ENCODE data around the gene CEMP1.
A peak's percentile ranks its signal among the peaks of the same experiment; 100 is the strongest.
"Not testable (repeated sequence)": the region's sequence is repeated elsewhere in the genome, so short reads cannot be mapped to it uniquely, and the experiment has no call there.

The CEMP1 gene

DNA sequence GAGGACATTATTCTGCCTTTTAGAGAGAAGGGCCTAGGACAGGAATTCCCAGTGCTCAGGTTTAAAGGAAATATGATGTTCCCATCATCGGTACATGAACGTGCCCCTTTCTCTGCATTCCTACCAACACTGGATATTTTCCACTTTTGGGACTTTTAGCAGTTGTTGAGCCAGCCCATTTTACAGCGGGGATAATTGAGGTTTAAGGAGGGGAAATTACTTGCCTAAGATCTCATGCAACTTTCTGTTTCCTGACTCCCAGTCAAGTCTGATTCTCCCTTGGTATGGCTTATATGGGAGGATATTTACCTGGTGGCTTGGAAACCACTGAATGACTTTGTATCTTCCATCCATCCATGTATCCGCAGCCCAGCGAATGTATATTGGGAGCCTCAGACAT lies 3.1 kb upstream of the CEMP1 start:
- not testable (repeated sequence) for DNase-seq

DNA sequence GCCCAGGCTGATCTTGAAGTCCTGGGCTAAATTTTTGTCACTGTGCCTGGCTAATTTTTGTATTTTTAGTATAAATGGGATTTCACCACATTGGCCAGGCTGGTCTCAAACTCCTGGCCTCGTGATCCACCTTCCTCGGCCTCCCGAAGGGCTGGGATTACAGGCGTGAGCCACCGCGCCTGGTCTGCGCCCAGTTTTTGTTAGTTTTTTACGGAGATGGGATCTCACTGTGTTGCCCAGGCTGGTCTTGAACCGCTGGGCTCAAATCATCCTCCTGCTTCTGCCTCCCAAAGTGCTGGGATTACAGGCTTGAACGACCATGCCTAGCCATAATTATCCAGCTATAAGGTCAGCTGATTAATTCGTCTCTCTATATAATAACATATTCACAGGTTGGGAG lies 2.7 kb upstream of the CEMP1 start:
- no peak for DNase-seq

DNA sequence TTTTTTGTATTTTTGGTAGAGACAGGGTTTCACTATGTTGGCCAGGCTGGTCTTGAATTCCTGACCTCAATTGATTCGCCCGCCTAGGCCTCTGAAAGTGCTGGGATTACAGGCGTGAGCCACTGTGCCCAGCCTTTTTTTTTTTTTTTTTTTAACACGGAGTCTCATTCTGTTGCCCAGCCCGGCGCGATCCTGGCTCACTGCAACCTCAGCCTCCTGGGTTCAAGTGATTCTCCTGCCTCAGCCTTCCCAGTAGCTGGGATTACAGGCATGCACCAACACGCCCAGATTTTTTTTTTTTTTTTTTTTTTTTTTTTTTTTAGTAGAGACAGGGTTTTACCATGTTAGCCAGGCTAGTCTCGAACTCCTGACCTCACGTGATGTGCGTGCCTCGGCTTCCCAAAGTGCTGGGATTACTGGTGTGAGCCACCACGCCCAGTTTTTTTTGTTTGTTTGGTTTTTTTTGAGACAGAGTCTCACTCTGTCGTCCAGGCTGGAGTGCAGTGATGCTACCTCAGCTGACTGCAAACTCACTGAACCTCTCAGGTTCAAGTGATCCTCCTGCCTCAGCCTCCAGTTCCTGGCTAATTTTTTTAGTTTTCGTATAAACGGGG lies 2.0 kb upstream of the CEMP1 start:
- not testable (repeated sequence) for DNase-seq

DNA sequence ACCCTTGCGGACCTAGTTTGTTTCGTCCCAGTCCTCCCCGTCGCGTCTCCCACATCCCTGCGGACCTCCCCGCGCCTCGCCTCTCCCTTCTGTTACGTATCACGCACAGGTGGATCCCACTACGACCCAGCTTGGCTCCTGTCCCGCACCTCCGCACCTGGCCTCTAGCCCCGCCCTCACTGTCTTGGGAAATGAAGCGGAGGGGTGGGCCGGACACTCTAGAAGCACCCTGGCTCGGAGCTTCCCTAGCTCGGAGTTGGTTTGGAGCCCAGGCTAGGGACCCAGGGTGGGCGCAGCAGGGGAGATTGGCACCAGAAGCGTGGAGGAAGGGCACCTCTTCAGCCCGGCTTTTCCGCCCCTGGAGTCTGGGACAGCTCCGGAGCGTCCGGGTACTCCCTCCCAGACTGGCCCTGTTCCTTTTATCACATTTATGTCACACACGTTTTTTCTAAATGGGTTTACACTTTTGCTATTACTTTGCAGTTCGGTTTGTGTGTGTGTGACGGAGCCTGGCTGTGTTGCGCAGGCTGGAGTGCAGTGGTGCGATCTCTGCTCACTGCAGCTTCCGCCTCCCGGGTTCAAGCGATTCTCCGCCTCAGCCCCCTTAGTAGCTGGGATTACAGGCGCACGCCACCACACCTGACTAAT lies 1.4 kb upstream of the CEMP1 start:
- peak; percentile 53 for DNase-seq

DNA sequence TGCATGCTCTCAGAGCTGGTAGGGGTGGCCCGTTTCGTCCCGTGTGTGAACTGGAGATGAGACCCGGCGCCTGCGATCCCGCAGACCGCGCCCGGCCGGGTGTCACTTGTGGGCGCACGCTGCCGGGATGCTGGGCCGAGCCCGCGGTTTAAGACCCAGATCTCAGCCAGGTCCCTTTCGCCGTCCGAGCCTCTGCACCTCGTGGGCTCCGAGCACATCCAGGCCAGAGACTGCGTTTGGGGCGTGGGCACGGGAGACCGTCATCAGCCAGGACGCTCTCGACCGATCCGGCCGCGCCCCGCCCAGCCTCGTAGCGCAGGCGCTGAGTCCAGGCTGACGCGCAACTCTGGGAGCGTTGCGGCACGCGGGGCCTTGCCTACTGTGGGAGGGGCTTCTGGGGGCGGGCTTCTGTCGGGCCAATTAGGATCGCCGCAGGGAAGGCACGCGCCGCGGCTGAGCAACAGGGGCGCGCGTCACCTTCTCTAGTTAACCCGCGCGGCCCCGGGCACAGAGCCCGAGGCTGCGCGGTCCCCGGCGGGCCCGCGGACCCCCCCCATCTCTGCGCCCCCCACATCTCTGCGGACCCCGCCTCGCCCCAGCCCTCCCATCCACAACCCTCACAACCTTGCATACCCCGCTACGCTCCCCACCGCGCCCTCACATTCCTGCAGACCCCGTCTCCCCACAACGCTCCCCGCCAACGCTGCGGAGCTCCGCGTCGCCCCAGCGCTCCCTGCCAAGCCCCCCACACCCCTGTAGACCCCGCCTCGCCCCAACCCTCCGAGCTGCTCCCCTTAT lies 687 bp upstream of the CEMP1 start:
- DNase-seq, result peak; percentile 98

DNA sequence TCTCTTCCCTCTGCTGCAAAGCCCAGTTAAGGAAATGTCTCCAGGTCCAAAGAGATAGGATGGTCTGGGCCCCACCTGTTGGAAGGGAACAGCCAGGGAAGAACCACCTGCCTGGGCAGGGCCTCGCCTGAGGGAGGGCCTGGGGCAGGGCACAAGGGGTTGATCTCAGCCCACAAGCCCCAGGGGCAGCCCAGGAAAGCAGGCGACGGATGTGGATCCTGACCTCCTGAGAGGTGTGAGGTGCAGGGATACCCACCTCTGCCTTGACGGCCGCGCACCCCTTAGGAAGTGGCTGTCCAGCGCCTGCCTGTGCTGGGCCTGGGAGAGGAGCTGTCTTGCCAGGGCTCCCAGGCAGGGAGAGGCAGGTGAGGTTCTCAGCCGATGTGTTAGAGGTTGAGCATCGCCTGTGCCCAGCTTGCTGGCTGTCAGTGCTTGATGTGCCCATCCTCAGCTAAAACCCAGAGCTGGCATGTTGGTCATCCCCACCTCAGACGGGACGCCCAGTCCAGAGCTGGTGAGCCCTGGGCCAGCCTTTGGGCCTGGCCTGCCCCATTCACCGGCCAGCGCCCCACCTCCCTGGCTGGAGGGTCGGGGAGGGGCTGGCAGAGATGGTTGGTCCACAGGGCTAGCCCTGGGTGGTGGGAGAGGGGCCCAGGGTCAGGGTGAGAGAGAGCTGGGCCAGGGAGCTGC lies 434 bp downstream of the CEMP1 start:
- no peak for DNase-seq

- DNase-seq, result no peak
These were observed 1.1 kb downstream of the CEMP1 start for GRCh38 chr16:2529961-2530628.

DNA sequence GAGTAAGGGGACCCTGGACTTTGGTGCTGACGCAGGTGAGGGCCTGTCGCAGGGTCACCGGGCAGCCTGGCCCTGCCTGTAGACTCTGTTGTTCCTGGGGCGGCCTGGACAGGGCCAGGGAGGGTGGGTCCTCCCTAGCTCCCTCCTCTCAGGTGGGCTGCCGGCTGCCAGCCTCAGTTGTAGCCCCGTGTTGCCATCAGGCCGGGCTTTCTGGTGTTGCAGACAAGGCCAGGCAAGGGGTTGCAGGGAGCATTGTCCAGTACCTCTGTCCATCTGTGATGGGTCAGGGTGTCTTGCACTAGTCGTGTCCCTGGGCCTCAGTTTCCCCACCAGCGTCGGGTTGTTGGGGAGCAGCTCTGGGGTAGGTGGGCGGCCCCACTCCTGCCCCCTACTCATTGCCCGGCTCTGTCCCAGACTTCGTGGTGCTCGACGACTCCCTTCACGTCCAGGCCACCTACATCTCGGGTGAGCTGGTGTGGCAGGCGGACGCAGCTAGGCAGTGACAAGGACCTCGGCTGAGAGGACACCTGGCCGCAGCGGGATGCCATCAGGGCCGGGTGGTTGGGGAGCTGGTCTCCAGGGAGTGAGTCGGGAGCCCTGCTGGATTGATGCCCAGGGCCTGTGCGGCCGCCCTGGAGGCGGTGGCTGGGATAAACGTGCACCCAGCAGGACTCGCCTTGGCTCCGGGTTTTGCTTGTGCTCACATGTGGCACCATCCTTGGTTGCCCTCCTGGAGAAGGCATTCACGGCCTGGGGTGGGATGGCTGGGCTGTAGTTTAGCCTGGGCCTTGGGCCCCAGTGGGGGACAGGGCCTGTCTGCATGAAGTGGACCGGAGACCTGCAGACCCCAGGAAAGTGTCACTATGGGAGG lies 1.9 kb downstream of the CEMP1 start:
- DNase-seq, result no peak

DNA sequence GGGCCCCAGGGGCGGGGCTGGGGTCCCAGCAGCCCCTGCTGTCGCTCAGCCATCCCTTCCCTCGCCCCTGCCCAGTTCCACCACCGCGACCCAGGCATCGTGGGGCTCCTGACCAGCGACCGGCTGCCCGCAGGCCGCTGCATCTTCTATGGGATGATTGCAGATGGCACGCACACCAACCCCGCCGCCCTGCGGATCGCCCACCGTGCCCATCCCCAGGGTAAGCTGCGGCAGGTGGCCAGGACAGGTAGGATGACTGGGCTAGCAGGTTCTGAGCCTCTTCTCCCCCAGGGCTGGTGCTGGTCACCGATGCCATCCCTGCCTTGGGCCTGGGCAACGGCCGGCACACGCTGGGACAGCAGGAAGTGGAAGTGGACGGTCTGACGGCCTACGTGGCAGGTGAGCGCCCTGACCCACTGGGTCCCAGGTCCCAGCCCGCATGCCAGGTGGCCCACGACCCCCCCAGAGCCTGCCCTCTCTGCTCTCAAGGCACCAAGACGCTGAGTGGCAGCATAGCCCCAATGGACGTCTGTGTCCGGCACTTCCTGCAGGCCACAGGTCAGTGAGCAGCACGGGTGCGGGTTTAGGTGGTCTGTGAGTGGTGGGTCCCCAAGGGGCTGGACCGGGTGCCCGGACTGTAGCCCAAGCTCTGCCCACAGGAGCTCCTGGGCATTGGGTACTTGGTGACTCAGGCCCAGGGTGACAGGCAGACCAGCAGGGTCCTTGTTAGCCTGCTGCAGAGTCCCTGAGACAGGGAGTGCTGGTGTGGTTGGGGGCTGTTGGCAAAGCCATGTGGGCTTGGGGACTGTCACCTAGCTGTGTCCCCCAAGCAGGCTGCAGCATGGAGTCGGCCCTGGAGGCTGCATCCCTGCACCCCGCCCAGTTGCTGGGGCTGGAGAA lies 2.8 kb downstream of the CEMP1 start:
- peak; percentile 25 for DNase-seq

- DNase-seq, result no peak
These were observed 3.5 kb downstream of the CEMP1 start for GRCh38 chr16:2527784-2528100.

GRCh38 chr16:2527071-2527783 lies 4.0 kb downstream of the CEMP1 start:
- DNase-seq, result peak; percentile 27

DNA sequence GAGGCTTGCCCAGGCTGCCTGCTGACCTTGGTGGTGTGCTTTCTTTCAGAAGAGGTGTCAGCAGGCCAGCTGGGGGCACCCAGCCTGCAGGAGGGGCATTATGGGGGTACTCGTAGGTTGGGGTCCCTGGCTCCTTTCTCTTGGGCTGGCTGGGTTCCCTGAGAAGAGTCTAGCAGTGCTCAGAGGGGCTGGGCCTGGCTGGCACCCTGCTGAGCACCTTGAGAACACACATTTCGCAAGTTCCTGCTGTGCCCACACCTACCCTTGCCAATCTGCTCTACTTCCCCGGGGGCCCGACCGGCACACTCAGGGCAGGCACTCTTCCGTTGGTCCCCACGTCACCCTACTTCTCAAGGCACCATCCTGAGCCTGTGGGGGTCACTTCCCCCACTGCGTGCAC lies 5.1 kb downstream of the CEMP1 start:
- peak; percentile 34 for DNase-seq

- DNase-seq, result peak; percentile 19
These were observed 6.8 kb downstream of the CEMP1 start for GRCh38 chr16:2524339-2524938.

GRCh38 chr16:2523801-2524231 lies 7.4 kb downstream of the CEMP1 start:
- peak; percentile 24 for DNase-seq

DNA sequence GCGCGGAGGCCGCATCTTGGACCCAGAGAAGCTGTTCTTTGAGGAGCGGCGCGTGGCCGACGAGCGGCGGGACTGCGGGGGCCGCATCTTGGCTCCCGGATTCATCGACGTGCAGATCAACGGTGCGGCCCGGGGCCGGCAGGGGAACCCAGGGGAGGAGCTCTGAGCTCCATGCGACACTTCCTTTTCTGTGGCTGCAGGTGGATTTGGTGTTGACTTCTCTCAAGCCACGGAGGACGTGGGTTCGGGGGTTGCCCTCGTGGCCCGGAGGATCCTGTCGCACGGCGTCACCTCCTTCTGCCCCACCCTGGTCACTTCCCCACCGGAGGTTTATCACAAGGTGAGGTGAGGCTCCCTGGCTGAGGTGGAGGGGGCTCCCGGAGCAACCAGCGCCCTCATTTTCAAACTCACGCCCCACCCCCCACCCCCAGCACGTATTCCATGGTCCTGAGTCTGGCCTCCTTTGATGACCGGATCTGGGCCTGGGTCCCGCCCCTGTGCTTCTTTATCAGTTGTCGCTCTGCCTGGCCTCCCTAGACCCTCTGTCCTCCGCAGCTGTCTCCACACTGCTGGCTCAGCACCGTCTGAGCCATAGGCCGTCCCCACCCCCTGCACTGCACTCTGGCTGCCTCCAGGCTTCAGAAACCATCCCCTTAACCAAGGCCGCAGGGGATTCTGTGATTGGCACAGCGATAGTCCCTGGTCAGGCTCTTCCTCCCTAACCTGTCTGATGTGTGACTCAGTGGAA lies 10.2 kb downstream of the CEMP1 start:
- peak; percentile 29 for DNase-seq

DNA sequence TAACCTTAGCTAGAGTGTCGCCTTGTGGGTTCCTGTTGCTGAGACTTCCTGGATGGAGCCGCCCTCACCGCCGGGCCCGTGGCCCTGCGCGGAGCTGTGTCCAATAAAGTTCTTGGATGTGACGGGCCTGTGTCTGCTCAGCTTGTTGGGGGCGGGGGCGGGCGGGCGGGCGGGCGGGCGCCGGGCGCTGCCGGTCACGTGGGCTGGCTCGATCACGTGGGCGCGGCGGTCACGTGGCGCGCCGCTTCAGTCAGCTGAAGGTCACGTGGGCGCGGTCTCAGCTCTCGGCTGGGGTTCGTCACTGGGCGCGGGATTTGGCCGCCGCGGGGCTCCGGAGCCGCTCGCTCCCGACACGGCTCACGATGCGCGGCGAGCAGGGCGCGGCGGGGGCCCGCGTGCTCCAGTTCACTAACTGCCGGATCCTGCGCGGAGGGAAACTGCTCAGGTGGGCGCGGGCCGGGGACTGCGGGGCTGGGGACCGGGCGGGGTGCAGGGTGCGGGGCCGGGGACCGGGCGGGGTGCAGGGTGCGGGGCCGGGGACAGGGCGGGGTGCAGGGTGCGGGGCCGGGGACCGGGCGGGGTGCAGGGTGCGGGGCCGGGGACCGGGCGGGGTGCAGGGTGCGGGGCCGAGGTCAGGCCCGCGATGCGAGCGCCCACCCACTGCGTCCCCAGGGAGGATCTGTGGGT lies 11.0 kb downstream of the CEMP1 start, which contains the start of gene AMDHD2:
AMDHD2 (plus strand) TSS at position 275 of the 687 bp plus-strand sequence; CDS start at position 363, 88 bp downstream.
- peak; percentile 94 for DNase-seq

DNA sequence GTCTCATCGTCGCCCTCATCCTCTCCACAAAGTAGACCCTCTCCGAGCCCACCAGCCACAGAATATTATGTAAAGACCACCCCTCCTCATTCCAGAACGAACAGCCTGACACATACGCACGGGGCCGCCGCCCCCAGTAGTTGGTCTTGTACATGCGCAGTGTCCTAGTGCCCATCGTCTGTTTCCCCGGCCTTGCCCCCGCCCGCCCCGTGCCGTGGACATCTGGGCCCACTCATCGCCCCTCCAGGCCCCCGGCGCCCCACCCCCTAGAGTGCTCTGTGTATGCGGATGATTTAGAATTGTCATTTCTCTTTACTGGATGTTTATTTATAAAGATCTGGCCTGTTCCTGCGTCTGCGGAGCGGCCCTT lies 11.5 kb downstream of the CEMP1 start:
- DNase-seq, result no peak
